Panc1 (cell line): Measurements from ENCODE around the gene SCAMP1.

Experiments used
- POLR2AphosphoS5 ChIP-seq: IDR thresholded peaks from 2 replicates; pipeline ENCODE4 v1.6.1; 2012; ENCODE audit warnings: mild to moderate bottlenecking, low read depth, low read length, moderate library complexity
- SIN3A ChIP-seq: IDR thresholded peaks from 2 replicates; pipeline ENCODE4 v1.6.1; 2012; ENCODE audit warnings: low read depth, mild to moderate bottlenecking, low read length, moderate library complexity, borderline replicate concordance; ENCODE audit not compliant: insufficient read depth
- TCF7L2 ChIP-seq: IDR thresholded peaks from 2 replicates; pipeline ENCODE4 v1.6.1; 2011; ENCODE audit warnings: mild to moderate bottlenecking, low read depth, low read length, inconsistent platforms
- TF ChIP-seq, protein P1 (sequence below): fragments of 450-650 bp; IDR thresholded peaks from 2 replicates; pipeline ENCODE4 v1.5.1; 2017; ENCODE audit warnings: mild to moderate bottlenecking
- TF ChIP-seq, protein P2 (sequence below), 2 experiments: IDR thresholded peaks; 2 replicates each; pipeline ENCODE4 v1.6.1; 2011 to 2012; ENCODE audit warnings: low read depth in 2 of 2, control low read depth in 1 of 2, low read length in 1 of 2, mild to moderate bottlenecking in 1 of 2, moderate library complexity in 1 of 2; ENCODE audit not compliant: insufficient read depth in 1 of 2

DNA sequence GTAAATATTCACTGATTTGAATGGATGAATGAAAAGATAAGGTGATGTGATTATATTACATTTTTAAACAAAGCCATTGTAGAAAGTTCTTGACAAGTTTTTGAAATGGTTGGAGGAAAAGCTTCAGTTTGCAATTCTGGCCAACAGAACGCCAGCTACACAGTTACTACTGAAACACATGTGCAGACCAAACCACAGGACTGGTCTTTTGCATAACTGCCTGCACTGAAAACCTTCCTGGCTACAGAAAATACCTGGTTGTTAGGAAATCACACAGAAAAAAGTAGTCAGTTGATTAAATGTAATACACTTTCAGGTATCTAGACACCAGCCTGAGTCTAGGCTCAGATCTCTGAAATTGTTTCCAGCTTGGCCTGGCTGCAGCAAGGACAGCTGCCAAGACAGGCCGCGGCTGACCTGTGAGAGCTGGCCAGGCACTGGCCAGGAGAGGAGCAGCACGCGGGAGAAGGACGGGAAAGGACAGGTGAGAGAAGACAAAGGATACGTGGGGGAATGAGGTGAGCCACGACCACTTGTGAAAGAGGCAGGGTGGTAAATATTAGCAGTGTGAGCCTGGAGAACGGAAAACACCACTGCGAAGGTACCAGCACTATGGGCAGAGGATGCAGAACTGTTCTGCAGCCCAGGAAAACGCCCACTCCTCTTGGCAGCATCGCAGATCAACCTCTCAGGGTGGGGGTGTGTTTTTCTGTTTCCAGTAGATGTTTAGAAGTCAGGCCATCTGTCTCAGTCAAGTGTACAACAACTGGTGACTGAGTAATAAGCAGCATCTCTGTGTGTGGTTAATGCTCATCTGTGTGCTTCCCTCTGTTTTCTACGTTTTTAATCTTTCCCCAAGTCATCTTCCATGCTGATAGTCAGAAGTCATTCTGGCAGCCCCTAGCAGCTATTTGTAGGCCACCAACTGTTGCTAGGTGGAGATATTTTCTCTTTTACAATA is 137.4 kb downstream of the SCAMP1 start:
- TF ChIP-seq, protein P1, sequence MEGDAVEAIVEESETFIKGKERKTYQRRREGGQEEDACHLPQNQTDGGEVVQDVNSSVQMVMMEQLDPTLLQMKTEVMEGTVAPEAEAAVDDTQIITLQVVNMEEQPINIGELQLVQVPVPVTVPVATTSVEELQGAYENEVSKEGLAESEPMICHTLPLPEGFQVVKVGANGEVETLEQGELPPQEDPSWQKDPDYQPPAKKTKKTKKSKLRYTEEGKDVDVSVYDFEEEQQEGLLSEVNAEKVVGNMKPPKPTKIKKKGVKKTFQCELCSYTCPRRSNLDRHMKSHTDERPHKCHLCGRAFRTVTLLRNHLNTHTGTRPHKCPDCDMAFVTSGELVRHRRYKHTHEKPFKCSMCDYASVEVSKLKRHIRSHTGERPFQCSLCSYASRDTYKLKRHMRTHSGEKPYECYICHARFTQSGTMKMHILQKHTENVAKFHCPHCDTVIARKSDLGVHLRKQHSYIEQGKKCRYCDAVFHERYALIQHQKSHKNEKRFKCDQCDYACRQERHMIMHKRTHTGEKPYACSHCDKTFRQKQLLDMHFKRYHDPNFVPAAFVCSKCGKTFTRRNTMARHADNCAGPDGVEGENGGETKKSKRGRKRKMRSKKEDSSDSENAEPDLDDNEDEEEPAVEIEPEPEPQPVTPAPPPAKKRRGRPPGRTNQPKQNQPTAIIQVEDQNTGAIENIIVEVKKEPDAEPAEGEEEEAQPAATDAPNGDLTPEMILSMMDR, result no peak
- TF ChIP-seq POLR2AphosphoS5, result no peak
- no peak for TF ChIP-seq SIN3A
- TF ChIP-seq, protein P2, sequence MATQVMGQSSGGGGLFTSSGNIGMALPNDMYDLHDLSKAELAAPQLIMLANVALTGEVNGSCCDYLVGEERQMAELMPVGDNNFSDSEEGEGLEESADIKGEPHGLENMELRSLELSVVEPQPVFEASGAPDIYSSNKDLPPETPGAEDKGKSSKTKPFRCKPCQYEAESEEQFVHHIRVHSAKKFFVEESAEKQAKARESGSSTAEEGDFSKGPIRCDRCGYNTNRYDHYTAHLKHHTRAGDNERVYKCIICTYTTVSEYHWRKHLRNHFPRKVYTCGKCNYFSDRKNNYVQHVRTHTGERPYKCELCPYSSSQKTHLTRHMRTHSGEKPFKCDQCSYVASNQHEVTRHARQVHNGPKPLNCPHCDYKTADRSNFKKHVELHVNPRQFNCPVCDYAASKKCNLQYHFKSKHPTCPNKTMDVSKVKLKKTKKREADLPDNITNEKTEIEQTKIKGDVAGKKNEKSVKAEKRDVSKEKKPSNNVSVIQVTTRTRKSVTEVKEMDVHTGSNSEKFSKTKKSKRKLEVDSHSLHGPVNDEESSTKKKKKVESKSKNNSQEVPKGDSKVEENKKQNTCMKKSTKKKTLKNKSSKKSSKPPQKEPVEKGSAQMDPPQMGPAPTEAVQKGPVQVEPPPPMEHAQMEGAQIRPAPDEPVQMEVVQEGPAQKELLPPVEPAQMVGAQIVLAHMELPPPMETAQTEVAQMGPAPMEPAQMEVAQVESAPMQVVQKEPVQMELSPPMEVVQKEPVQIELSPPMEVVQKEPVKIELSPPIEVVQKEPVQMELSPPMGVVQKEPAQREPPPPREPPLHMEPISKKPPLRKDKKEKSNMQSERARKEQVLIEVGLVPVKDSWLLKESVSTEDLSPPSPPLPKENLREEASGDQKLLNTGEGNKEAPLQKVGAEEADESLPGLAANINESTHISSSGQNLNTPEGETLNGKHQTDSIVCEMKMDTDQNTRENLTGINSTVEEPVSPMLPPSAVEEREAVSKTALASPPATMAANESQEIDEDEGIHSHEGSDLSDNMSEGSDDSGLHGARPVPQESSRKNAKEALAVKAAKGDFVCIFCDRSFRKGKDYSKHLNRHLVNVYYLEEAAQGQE (IDR thresholded peaks at IDR 0.05; ENCODE audit: insufficient read depth in 1 of 2, low read depth in 2 of 2, low read length in 1 of 2), result no peak
- TF ChIP-seq TCF7L2, result no peak
